Lung (tissue), 12 donors: ENCODE data around the gene CDKN1B. TPM values are rescaled to one million over a fixed set of nuclear protein-coding genes. Genes with fewer than 3 reads are reported as not detected.

Source experiments
- ATAC-seq: fragments of 200-7000 bp; cut with Tn5 transposase; one replicate; pipeline ENCODE4 v1.9.1; 2020; ENCODE audit warnings: moderate number of reproducible peaks; ENCODE audit not compliant: insufficient read depth, low FRiP score
- DNase-seq, 3 donors: peaks; one replicate each; pipeline ENCODE4 v3.0.0-alpha.2; 2013 to 2017
- H3K27ac ChIP-seq, 2 donors: one replicate each; pipeline ENCODE4 v1.5.1; 2013; ENCODE audit warnings: mild to moderate bottlenecking in 2 of 2, moderate library complexity in 2 of 2, control low read depth in 1 of 2, inconsistent platforms in 1 of 2, low read depth in 1 of 2, low read length in 1 of 2
- H3K27me3 ChIP-seq, 3 donors: one replicate each; pipeline ENCODE4 v1.5.1; 2013; ENCODE audit warnings: low read length in 2 of 3; ENCODE audit not compliant: control insufficient read depth in 3 of 3, insufficient read depth in 3 of 3
- H3K36me3 ChIP-seq, 4 donors: one replicate each; pipeline ENCODE4 v1.5.1; 2013; ENCODE audit warnings: low read length in 4 of 4, mild to moderate bottlenecking in 1 of 4, moderate library complexity in 1 of 4; ENCODE audit not compliant: control insufficient read depth in 4 of 4, insufficient read depth in 4 of 4
- H3K4me1 ChIP-seq, 5 donors: one replicate each; pipeline ENCODE4 v1.5.1; 2013; ENCODE audit warnings: low read length in 5 of 5, mild to moderate bottlenecking in 2 of 5, moderate library complexity in 1 of 5; ENCODE audit not compliant: control insufficient read depth in 5 of 5, insufficient read depth in 5 of 5
- H3K4me3 ChIP-seq: one replicate; pipeline ENCODE4 v1.5.1; 2013; ENCODE audit warnings: mild to moderate bottlenecking, control low read depth, moderate library complexity
- H3K9ac ChIP-seq, 2 donors: one replicate each; pipeline ENCODE4 v1.5.1; 2013; ENCODE audit warnings: low read length in 2 of 2, control low read depth in 1 of 2; ENCODE audit not compliant: insufficient read depth in 1 of 2
- H3K9me3 ChIP-seq, 4 donors: one replicate each; pipeline ENCODE4 v1.5.1; 2013; ENCODE audit warnings: low read length in 3 of 4, mild to moderate bottlenecking in 1 of 4, moderate library complexity in 1 of 4; ENCODE audit not compliant: control insufficient read depth in 4 of 4, insufficient read depth in 3 of 4
- WGBS, 2 donors: extraction: QIAGEN DNeasy Blood & Tissue Kit; methylation state at CpG; one replicate each; pipeline ENCODE4 v1.1.7; 2013; 5-methylcytosine and 5-hydroxymethylcytosine counted together
- polyA plus RNA-seq, 2 donors: library from polyadenylated mRNA; stranded (reverse); fragments of 200-250 nt; gene quantifications; one replicate each; pipeline ENCODE4 v1.2.1, GENCODE V29; 2013
- total RNA-seq, 2 donors: library from RNA; depleted of rRNA in 1 of 2; stranded (reverse); fragments of >200 nt in 1 of 2; gene quantifications; one replicate each; pipeline ENCODE4 v1.2.1, GENCODE V29; 2014 to 2021
- TF ChIP-seq, protein P1 (sequence below): IDR thresholded peaks from 2 replicates; pipeline ENCODE4 v1.5.1; 2012; ENCODE audit warnings: mild to moderate bottlenecking; ENCODE audit errors: control extremely low read depth, extremely low read depth
- donor health status: control.
- donor health status: control.
- donor health status: Bipolar disorder and iron deficiency.
- donor health status: healthy.
- donor health status: DM: yes; HTN: yes; CAD: no.

Gene CDKN1B
- total and polyA plus RNA-seq, 4 donors, result 27.3 to 89.4 (median 39.9) TPM

- TF ChIP-seq, protein P1, sequence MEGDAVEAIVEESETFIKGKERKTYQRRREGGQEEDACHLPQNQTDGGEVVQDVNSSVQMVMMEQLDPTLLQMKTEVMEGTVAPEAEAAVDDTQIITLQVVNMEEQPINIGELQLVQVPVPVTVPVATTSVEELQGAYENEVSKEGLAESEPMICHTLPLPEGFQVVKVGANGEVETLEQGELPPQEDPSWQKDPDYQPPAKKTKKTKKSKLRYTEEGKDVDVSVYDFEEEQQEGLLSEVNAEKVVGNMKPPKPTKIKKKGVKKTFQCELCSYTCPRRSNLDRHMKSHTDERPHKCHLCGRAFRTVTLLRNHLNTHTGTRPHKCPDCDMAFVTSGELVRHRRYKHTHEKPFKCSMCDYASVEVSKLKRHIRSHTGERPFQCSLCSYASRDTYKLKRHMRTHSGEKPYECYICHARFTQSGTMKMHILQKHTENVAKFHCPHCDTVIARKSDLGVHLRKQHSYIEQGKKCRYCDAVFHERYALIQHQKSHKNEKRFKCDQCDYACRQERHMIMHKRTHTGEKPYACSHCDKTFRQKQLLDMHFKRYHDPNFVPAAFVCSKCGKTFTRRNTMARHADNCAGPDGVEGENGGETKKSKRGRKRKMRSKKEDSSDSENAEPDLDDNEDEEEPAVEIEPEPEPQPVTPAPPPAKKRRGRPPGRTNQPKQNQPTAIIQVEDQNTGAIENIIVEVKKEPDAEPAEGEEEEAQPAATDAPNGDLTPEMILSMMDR, result no peak
- H3K4me3 ChIP-seq, result no peak overlapping the region
- H3K36me3 ChIP-seq, result no peaks in the 10 kb centered on the region
- no peak overlapping the region for H3K27ac ChIP-seq
- H3K9ac ChIP-seq, result no peak overlapping the region
- ATAC-seq (no peak), DNase-seq (no peak)
- no peaks in the 10 kb centered on the region for H3K9me3 ChIP-seq
- peaks cover 0 to 5% (median 0%) of the 10 kb centered on the region in 5 donors for H3K4me1 ChIP-seq
- 96 to 97% methylated on average over 5 of the region's 5 CpGs for WGBS, 2 donors
- peaks cover 0 to 3% (median 0%) of the 10 kb centered on the region in 3 donors for H3K27me3 ChIP-seq
These were observed 36.0 kb upstream of the CDKN1B start for GRCh38 chr12:12681061-12681765.

GRCh38 chr12:12682284-12682683 is 34.9 kb upstream of the CDKN1B start:
- H3K36me3 ChIP-seq, result no peaks in the 10 kb centered on the region
- H3K9me3 ChIP-seq, result no peaks in the 10 kb centered on the region
- peaks cover 0 to 3% (median 0%) of the 10 kb centered on the region in 3 donors for H3K27me3 ChIP-seq
- H3K9ac ChIP-seq, result no peak overlapping the region
- no peak overlapping the region for H3K4me3 ChIP-seq
- TF ChIP-seq, protein P1, result no peak
- no peak overlapping the region for H3K27ac ChIP-seq
- peaks cover 0 to 5% (median 0%) of the 10 kb centered on the region in 5 donors for H3K4me1 ChIP-seq
- DNase-seq (no peak), ATAC-seq (no peak)

DNA sequence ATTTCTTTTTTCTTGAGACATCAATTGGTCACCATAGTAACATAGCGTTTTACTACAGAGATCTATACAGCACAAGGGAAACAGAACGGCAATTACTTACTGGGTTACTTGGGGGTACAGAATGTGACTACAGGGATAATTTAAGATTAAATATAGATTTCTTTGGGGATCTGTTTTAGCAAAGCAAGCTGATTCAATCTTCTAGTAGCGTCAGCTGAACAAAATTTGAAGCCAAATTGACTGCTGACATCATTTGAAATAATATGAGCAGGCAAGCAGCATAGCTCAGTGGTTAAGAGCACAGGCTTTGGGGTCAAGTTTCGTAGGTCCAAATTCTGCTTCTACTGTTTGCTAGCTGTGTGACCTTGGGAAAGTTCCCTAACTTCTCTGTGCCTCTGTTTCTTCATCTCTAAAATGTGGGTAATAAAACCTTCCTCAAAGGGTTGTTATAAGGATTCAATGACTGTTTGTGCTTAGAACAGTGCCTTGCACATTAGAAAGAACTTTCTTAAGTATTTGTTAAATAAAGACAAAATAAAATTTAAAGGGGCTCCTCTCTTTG is 34.0 kb upstream of the CDKN1B start:
- no peak overlapping the region for H3K27ac ChIP-seq
- H3K9me3 ChIP-seq, result no peaks in the 10 kb centered on the region
- H3K27me3 ChIP-seq, result peaks cover 0 to 3% (median 0%) of the 10 kb centered on the region in 3 donors
- 85 to 87% methylated on average over 4 of the region's 4 CpGs for WGBS, 2 donors
- H3K36me3 ChIP-seq, result no peaks in the 10 kb centered on the region
- TF ChIP-seq, protein P1, result no peak
- no peak overlapping the region for H3K4me3 ChIP-seq
- H3K4me1 ChIP-seq, result peaks cover 0 to 5% (median 0%) of the 10 kb centered on the region in 5 donors
- H3K9ac ChIP-seq, result no peak overlapping the region
- DNase-seq (no peak), ATAC-seq (no peak)
